NCI-H2227 (cell line): Measurements from ENCODE around the gene VPS16.

Experiments
- DNase-seq: peaks from one replicate; lab custom pipeline; 2025; ENCODE audit not compliant: unreplicated experiment; lab: John Stamatoyannopoulos, UW

The VPS16 gene

GRCh38 chr20:2834401-2835110 is 6.0 kb upstream of the VPS16 start:
- no peak for DNase-seq

DNA sequence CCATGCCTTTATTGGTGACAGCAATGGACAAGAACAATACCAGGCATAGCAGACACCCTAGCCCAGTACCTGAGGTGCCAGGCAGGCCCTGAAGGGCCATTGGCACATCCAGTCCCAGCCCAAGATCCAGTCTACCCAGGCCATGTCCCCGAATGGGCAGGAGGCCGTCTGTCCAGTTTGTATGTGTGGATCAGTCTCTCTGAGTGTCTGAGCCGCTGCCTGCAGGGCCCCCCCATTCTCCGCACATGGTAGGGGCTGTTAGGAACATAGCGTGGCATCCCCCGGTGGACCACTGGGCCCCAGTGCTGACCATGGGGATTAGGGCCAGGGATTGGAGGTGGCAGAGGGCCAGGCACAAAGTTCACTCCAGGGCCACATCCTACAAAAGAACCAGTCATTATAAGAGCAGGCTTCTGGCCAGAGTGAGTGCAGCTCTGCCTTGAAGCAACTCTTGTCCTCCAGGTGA is 5.2 kb upstream of the VPS16 start:
- no peak for DNase-seq

- DNase-seq, result no peak
Measured at GRCh38 chr20:2836035-2836434, 4.5 kb upstream of the VPS16 start.

DNA sequence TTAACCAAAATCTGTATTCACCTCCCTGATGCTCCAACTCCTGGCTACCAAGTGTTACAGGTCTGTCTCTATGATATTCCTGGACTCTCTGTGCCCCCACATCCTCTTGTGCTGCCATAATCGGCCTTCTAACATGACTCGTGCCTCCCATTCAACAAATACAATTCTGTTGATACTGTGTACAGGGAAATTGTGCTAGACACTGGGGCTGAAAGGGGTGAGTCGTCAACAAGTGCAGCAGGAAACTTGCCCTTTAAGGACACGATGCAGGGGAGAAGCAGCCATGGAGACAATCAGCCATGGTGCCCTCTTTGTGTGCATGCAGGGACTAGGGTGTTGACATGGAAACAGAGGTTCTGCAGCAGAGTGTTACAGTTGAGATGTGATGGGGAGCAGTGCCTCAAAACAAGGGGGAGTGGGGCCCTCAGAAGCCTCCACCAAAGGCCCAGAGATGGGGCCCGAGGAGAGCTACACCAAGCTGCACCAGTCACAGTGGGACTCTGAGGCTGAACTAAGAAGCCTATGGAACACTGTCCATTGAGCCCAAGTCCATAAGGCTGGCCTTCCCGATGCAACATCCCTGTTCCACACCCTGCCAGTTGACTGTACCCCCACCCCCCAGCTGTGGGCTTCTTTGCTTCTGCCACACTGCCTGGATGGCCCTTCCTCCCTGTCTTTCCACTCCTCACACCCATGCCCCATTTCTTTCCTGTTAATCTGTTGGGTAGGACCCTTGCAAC is 3.2 kb upstream of the VPS16 start:
- DNase-seq, result no peak

DNA sequence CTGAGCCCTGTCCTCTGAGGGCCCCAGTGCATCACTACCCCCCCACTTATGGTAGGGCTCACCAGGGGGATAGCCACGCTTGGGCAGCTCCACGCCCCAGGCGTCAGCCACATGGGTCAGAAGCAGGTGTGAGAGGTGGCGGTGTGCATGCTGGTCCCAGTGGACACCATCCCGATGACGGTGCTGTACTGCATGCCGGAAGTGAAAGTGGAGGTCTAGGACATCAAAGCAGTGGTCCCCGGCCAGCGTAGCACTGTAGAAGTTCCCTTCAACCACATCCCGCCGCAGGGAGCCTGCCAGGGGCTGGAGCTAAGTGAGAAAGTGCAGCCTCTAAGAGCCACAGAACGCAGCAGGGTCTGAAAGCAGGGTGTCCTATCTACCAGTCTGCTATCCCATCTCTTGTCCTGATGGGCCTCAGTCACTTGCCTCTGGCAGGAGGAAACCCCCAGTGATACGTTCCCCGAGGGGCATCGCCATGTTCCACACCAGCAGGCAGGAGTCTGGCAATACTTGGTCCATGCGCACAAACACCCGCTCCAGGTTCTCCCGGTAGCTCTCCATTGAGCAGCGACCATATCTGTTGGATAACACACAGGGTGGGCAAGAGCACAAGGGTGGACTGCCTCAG is 2.3 kb upstream of the VPS16 start:
- no peak for DNase-seq

GRCh38 chr20:2838847-2839671 is 1.5 kb upstream of the VPS16 start:
- DNase-seq, result no peak

- no peak for DNase-seq
Measured at GRCh38 chr20:2839732-2840137, 810 bp upstream of the VPS16 start.

DNA sequence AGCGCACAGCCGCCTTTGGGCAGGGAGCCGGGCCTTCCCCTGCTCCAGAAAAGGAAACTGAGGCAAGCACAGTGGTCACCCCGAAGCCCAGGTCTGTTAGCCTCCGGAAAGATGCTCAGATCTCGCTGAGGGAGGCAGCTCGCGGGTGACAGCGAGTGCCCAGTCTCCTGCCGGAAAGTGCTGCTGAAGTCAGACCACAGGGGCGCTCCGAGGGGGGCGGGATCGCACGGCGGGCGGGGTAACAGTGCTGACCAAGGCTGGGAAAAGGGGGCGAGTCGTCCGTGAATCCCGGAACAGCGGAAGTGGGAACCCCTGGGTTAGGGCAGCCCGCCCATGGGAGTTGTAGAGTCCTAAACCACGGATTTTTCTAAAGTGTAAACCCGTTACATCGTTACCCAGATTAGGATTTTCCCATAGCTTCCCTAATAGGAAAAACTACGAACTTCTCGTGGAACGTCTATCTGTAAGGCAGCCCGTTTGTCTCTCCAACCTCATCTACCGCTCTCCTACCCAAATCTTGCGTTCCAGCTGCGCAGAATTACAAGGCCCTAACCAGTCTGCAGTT is 504 bp downstream of the VPS16 start:
- DNase-seq, result peak; percentile 64

DNA sequence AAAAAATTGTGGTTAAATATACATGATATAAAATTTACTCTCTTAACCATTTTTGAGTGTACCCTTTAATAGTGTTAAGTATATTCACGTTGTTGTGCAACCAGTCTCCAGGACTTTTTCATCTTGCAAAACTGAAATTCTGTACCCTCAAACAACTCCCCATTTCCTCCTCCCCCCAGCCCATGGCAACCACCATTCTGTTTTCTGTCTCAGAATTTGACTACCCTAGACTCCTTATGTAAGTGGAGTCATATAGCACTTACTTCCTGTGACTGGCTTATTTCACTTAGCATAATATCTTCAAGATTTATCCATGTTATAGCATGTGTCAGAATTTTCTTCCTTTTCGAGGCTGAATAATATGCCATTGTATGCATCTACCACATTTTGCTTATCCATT is 5.1 kb downstream of the VPS16 start:
- DNase-seq, result no peak

DNA sequence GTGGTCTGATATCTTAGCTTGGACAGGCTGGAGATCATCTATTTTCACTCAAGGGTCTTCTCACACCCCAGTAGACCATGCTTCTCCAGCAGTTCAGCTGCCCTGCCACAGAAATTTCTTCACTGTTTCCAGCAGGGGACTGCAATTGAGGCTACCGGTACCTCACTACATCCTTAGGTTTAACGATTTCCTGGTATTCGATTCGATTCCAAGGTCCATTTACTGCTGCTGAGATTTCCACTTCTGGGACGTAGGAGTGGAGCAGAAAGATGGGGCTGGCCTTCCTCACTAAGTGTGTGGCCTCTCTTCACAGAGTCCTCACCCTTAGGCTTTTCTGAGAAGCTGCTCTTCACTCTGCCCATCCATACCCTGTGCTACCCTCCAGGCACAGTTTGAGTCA is 6.2 kb downstream of the VPS16 start:
- no peak for DNase-seq

GRCh38 chr20:2847802-2848201 is 7.3 kb downstream of the VPS16 start:
- no peak for DNase-seq

DNA sequence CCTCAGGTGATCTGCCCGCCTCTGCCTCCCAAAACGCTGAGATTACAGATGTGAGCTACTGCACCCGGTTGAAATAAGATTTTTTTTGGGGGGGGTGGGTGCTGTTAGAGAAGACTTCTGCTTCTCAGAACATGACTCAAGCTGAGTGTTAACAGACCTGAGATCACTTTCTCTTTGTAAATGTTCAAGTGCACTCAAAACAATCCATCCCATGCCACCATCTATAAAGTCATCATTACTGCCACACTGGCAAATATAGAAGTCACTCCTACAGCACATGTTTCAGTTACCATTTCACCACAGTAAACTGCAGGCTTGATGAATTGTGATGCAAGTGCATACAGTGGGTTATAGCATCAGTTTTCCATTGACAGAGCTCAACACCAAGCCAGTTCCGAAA is 9.0 kb downstream of the VPS16 start:
- no peak for DNase-seq

- no peak for DNase-seq
Measured at GRCh38 chr20:2851086-2851485, 10.5 kb downstream of the VPS16 start.

DNA sequence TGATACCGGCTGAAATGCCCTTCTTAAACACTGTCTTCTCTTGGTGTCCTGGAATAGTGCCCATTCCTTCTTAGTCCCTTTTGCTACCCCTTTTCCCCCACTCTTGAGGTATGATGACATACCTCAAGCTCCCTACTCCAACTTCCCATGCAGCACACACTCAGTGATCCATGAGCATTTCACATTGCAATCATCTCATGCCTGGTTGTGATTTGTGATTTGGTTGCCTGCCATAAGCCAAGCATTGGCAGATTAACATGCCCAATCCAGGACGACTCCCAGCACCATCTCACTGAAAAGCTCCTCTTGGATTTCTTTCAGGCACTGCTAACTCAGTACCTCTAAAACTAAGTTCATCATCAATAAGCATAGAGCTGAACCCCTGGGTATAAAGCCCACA is 18.0 kb downstream of the VPS16 start:
- DNase-seq, result no peak

DNA sequence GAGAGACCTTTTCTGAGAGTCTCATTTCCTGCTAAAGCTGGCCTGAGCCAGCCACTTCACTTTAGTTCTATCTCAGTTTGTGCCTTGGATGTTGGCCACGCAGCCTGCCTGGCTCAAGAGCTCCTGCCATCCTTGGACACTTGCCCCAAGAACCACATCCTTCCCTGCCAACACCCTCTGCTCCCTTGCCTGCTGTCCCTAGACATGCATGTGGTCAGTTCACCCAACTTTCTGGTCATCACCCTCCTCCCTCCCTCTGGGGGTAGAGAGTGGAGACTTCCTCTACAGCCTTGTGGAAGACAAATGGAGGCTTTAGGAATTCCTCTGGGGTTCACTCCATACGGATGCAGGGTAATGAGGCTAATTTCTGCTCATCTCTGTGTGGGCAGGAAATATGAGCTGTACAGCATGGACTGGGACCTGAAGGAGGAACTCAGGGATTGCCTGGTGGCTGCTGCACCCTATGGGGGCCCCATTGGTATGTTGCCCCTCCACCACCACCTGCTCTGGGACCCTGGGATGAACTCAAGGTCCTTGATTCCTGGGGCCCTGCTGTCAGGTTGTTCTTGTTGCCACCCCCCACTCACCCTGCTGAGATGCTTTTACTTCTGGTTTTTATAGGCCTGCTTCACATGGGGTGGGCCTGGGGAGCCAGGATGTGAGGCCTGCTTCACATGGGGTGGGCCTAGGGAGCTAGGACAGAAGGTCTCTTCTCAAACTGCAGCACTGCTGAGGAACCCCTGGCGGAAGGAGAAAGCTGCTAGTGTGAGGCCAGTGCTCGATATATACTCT is 19.0 kb downstream of the VPS16 start:
- DNase-seq, result no peak

DNA sequence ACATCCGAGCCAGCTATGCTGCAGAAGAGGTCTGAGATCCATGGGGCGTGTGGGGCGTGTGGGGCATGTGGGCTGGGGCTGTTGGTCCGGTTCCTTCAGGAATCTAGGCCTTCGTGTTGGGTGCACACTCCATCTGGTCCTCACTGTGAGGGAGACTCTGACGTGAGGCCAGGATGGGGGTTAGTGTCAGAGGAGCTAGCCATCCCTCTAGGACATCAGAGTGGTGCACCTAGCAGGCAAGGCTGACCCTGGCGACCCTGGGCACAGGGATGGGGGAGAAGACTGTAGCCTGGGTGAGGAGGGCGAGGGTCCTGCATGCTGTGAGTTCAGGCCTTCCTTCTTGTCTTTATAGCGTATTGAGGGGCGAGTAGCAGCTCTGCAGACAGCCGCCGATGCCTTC is 24.1 kb downstream of the VPS16 start:
- DNase-seq, result no peak

GRCh38 chr20:2865101-2865500 is 24.6 kb downstream of the VPS16 start:
- DNase-seq, result no peak

DNA sequence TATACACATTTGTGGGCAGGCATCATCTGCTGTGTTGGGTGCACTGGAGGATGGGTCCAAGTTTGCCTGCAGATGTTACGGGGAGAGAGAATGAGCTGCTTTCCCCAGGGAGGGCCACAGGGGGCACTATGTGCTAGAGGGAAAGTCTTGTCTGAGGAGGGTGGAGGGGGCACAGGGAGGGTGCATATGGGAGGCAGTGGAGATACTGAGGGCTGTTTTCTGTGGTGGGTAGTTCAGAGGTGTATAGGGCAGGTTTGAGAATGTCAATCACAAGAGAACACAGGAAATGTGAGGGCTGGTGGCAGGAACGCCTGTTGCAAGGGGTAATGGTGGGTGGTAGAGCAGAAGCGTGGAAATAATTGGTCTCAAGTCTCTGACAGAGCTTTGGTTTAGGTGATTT is 25.1 kb downstream of the VPS16 start:
- no peak for DNase-seq

DNA sequence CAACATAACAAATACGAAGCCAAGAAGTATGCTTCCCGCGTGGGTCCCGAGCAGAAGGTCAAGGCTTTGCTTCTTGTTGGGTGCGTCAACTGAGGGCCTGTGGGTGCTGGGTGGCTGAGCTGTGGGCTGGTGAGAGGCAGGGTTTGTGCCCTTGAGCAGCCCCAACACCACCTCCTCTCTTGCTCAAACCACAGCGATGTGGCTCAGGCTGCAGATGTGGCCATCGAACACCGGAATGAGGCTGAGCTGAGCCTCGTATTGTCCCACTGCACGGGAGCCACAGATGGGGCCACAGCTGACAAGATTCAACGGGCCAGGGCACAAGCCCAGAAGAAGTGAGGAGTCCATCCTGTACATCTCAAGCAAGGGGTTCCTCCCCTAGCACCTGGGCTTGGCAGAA is 25.7 kb downstream of the VPS16 start:
- DNase-seq, result no peak
